SW 1271 (cell line): ENCODE data around the gene MCOLN1.
A peak's percentile ranks its signal among the peaks of the same experiment; 100 is the strongest.
"Not testable (repeated sequence)": the region's sequence is repeated elsewhere in the genome, so short reads cannot be mapped to it uniquely, and the experiment has no call there.

ENCODE experiments used
- DNase-seq, 2 experiments: peaks; one replicate each; lab custom pipeline; 2025; lab: John Stamatoyannopoulos, UW

The MCOLN1 gene

GRCh38 chr19:7524992-7525739 is 2.7 kb downstream of the MCOLN1 start:
- DNase-seq, result no peak

GRCh38 chr19:7526059-7526929 is 3.9 kb downstream of the MCOLN1 start:
- DNase-seq, result no peak

- no peak for DNase-seq
These were observed 5.2 kb downstream of the MCOLN1 start for GRCh38 chr19:7527516-7528191.

- DNase-seq, result no peak
These were observed 5.7 kb downstream of the MCOLN1 start for GRCh38 chr19:7528192-7528519.

GRCh38 chr19:7528522-7529245 is 6.3 kb downstream of the MCOLN1 start:
- DNase-seq, result no peak

- DNase-seq, result no peak
These were observed 6.8 kb downstream of the MCOLN1 start for GRCh38 chr19:7529246-7529600.

GRCh38 chr19:7529610-7530490 is 7.4 kb downstream of the MCOLN1 start:
- no peak for DNase-seq

- DNase-seq, result no peak
These were observed 11.0 kb downstream of the MCOLN1 start for GRCh38 chr19:7533281-7533885.

- DNase-seq, result peak; percentile 73 to 78
These were observed 11.6 kb downstream of the MCOLN1 start for GRCh38 chr19:7533925-7534480.

- DNase-seq, result peak; percentile 66 to 88
These were observed 12.2 kb downstream of the MCOLN1 start for GRCh38 chr19:7534531-7535046.

GRCh38 chr19:7535047-7535997 is 12.9 kb downstream of the MCOLN1 start, which contains the start of gene PNPLA6:
TSS of gene PNPLA6 (plus strand) at chr19:7535717. CDS start at chr19:7535789, 72 bp downstream.
- DNase-seq, result peak; percentile 82 to 83

GRCh38 chr19:7535998-7536695 is 13.7 kb downstream of the MCOLN1 start:
- no peak for DNase-seq

- DNase-seq, result not testable (repeated sequence)
These were observed 16.6 kb downstream of the MCOLN1 start for GRCh38 chr19:7538990-7539389.

- DNase-seq, result no peak
These were observed 17.5 kb downstream of the MCOLN1 start for GRCh38 chr19:7539827-7540425.

GRCh38 chr19:7540761-7541474 is 18.5 kb downstream of the MCOLN1 start:
- no peak for DNase-seq

GRCh38 chr19:7541475-7541824 is 19.0 kb downstream of the MCOLN1 start:
- no peak for DNase-seq

GRCh38 chr19:7541828-7542443 is 19.5 kb downstream of the MCOLN1 start:
- no peak for DNase-seq
